Stomach (tissue), 9 donors: Measurements from ENCODE around the gene EOMES. TPM values are rescaled to one million over a fixed set of nuclear protein-coding genes. Genes with fewer than 3 reads are reported as not detected.
A peak's percentile ranks its signal among the peaks of the same experiment; 100 is the strongest.

ENCODE experiments used
- DNase-seq, 2 donors: peaks; one replicate each; pipeline versions ENCODE4 v3.0.0 to v3.0.0-alpha.2; 2013 to 2019
- H3K27ac ChIP-seq, 5 donors: fragments of 200-600 bp in 4 of 5; sonication (generic) in 4 of 5; one replicate each; pipeline ENCODE4 v1.5.1; 2013 to 2019; ENCODE audit warnings: mild to moderate bottlenecking in 1 of 5, moderate library complexity in 1 of 5
- H3K27me3 ChIP-seq, 3 donors: fragments of 200-600 bp; sonication (generic); one replicate each; pipeline ENCODE4 v1.5.1; 2017 to 2019; ENCODE audit warnings: mixed run types in 1 of 3
- H3K36me3 ChIP-seq, 4 donors: fragments of 200-600 bp; sonication (generic); 1 replicate in 3 of 4; 2 replicates in 1 of 4; pipeline ENCODE4 v1.5.1; 2016 to 2019
- H3K4me1 ChIP-seq, 4 donors: fragments of 200-600 bp; sonication (generic); one replicate each; pipeline ENCODE4 v1.5.1; 2016 to 2019
- H3K4me3 ChIP-seq, 4 donors: fragments of 200-600 bp; sonication (generic) in 3 of 4; one replicate each; pipeline ENCODE4 v1.5.1; 2016 to 2019; ENCODE audit warnings: mild to moderate bottlenecking in 1 of 4
- H3K9me3 ChIP-seq, 4 donors: fragments of 200-600 bp; sonication (generic); one replicate each; pipeline ENCODE4 v1.5.1; 2016 to 2019
- EP300 ChIP-seq: sonication (generic); formaldehyde crosslinking; IDR thresholded peaks from one replicate; pipeline ENCODE4 v1.6.1; 2017; ENCODE audit warnings: antibody characterized with exemption
- POLR2A ChIP-seq, 4 donors: fragments of 450-650 bp; IDR thresholded peaks; one replicate each; pipeline ENCODE4 v1.6.1; 2016; ENCODE audit warnings: antibody characterized with exemption in 4 of 4, control low read depth in 2 of 4, mild to moderate bottlenecking in 1 of 4, moderate library complexity in 1 of 4
- POLR2AphosphoS5 ChIP-seq, 3 donors: sonication (generic); formaldehyde crosslinking; IDR thresholded peaks; one replicate each; pipeline ENCODE4 v1.6.1; 2016; ENCODE audit warnings: antibody characterized with exemption in 3 of 3
- WGBS, 5 donors: extraction: QIAGEN DNeasy Blood & Tissue Kit in 3 of 5; methylation state at CpG; one replicate each; pipeline versions ENCODE4 v1.1.5 to v1.1.7; 2013 to 2018; 5-methylcytosine and 5-hydroxymethylcytosine counted together
- intact Hi-C: fragments of 100-400 bp; cut with DNase I; formaldehyde crosslinking; loops from one replicate; pipeline ENCODE4 v1.15.1; 2023; ENCODE audit warnings: low total_unique reads
- polyA plus RNA-seq, 3 donors: library from polyadenylated mRNA; stranded (reverse); fragments of 200-250 nt; gene quantifications; one replicate each; pipeline ENCODE4 v1.2.3, GENCODE V29; 2013
- total RNA-seq, 5 donors: library from RNA; depleted of rRNA; stranded (reverse); fragments of >200 nt; gene quantifications; one replicate each; pipeline versions ENCODE4 v1.1.0 to v1.2.3, GENCODE V29; 2014 to 2016
- TF ChIP-seq, protein P1 (sequence below), 7 experiments: fragments of 450-650 bp in 4 of 7; fragments of 200-600 bp in 3 of 7; sonication (generic) in 3 of 7; IDR thresholded peaks; one replicate each; pipeline ENCODE4 v1.5.1; 2016 to 2019; ENCODE audit warnings: antibody characterized with exemption in 7 of 7, control low read depth in 2 of 7, mild to moderate bottlenecking in 1 of 7
- donor health status: healthy with polysubstance abuse.
- donor health status: Bipolar disorder and iron deficiency.
- donor health status: healthy.

Gene EOMES
- total and polyA plus RNA-seq, 8 donors, result 0.10 to 0.58 (median 0.34) TPM; not detected in 4

DNA sequence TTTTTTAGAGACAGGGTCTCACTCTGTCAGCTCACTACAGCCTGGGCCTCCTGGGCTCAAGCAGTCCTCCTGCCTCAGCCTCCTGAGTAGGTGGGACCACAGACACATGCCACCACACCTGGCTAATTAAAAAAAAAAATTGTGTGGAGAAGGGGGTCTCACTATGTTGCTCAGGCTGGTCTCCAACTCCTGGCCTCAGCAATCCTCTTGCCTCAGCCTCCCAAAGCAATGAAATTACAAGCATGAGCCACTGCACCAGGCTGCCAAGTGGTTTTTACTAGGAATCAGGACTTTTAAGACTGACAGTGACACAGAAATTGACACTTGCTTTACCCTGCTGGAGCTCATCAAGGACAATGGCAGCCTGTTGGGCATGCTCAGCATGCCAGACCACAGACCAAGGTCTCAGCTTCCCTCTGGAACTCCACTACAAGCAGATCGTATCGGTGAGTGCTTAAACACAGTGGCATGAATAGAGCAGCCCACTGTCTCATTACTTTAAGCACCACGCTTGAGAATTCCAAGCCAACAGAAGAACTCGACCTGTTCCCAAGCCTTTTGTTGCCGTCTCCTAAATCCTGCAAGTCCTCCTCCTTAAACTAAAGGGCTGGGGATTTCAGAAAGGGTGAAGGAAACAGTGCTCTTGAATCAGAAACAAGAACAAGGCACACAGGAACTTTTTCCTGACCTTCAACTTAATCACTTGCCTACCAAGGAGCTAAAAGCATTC is 41.4 kb downstream of the EOMES start:
- no peaks in the 10 kb centered on the region for H3K36me3 ChIP-seq
- TF ChIP-seq, protein P1, sequence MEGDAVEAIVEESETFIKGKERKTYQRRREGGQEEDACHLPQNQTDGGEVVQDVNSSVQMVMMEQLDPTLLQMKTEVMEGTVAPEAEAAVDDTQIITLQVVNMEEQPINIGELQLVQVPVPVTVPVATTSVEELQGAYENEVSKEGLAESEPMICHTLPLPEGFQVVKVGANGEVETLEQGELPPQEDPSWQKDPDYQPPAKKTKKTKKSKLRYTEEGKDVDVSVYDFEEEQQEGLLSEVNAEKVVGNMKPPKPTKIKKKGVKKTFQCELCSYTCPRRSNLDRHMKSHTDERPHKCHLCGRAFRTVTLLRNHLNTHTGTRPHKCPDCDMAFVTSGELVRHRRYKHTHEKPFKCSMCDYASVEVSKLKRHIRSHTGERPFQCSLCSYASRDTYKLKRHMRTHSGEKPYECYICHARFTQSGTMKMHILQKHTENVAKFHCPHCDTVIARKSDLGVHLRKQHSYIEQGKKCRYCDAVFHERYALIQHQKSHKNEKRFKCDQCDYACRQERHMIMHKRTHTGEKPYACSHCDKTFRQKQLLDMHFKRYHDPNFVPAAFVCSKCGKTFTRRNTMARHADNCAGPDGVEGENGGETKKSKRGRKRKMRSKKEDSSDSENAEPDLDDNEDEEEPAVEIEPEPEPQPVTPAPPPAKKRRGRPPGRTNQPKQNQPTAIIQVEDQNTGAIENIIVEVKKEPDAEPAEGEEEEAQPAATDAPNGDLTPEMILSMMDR (IDR thresholded peaks at IDR 0.05), result no peak
- no peak for TF ChIP-seq EP300
- peaks cover 5 to 20% (median 9%) of the 10 kb centered on the region in 4 donors for H3K4me1 ChIP-seq
- H3K9me3 ChIP-seq, result no peaks in the 10 kb centered on the region
- peak overlapping the region in 1 of 5 donors; percentile 29 for H3K27ac ChIP-seq
- H3K27me3 ChIP-seq, result no peaks in the 10 kb centered on the region
- DNase-seq, result no peak
- H3K4me3 ChIP-seq, result no peak overlapping the region
- WGBS, 5 donors, result 54 to 69% (median 59%) methylated on average over 5 of the region's 5 CpGs
- intact Hi-C loops, result no loop called here

DNA sequence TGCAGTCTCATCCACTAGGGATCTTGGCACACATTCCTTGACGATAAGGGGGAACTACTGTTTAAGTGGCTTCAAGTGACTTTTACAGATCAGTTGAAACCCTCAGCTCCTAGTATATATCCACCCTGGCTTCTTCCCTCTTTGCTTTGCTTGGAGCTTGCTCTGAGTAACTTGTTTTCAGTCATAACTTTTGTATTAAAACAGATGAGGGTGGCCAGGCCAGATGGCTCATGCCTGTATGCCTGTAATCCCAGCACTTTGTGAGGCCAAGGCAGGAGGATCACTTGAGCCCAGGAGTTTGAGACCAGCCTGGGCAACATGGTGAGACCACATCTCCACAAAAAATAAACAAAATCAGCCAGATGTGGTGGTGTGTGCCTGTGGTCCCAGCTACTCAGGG is 42.4 kb downstream of the EOMES start:
- Histone ChIP-seq H3K27ac (no peak overlapping the region), H3K27me3 (no peaks in the 10 kb centered on the region), H3K36me3 (no peaks in the 10 kb centered on the region), H3K4me3 (no peak overlapping the region), H3K4me1 (peaks cover 5 to 20% (median 9%) of the 10 kb centered on the region in 4 donors), H3K9me3 (no peaks in the 10 kb centered on the region)
- TF ChIP-seq POLR2AphosphoS5 (IDR thresholded peaks at IDR 0.05) (no peak), EP300 (no peak), POLR2A (IDR thresholded peaks at IDR 0.05) (no peak)
- TF ChIP-seq, protein P1 (IDR thresholded peaks at IDR 0.05), result no peak
- WGBS, 5 donors, result 75 to 92% (median 90%) methylated on average over 1 of the region's 1 CpG
- intact Hi-C loops, result no loop called here
- DNase-seq, result no peak

DNA sequence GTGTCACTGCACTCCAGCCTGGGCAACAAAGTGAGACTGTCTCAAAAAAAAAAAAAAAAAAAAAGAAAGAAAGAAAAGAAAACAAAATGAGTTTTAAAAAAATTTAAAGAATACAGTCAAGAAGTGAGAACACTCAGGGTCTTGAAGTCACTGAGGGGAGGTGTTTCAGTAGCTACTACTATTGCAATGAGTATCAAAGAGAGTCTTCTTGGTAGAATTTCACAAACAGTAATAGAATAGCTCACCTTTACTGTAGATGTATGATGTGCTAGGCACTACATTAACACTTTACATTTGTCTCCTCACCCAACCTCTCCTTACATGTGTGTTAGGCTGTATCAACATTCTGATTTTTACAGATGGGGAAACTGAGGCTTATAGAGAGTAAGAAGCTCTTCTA is 43.9 kb downstream of the EOMES start:
- no peak overlapping the region for H3K4me3 ChIP-seq
- intact Hi-C loops, result no loop called here
- H3K9me3 ChIP-seq, result no peaks in the 10 kb centered on the region
- no peak overlapping the region for H3K27ac ChIP-seq
- DNase-seq, result no peak
- H3K27me3 ChIP-seq, result no peaks in the 10 kb centered on the region
- TF ChIP-seq EP300, result no peak
- TF ChIP-seq POLR2A (IDR thresholded peaks at IDR 0.05), result no peak
- TF ChIP-seq POLR2AphosphoS5 (IDR thresholded peaks at IDR 0.05), result no peak
- TF ChIP-seq, protein P1 (IDR thresholded peaks at IDR 0.05), result no peak
- H3K36me3 ChIP-seq, result no peaks in the 10 kb centered on the region
- peaks cover 5 to 20% (median 9%) of the 10 kb centered on the region in 4 donors for H3K4me1 ChIP-seq

DNA sequence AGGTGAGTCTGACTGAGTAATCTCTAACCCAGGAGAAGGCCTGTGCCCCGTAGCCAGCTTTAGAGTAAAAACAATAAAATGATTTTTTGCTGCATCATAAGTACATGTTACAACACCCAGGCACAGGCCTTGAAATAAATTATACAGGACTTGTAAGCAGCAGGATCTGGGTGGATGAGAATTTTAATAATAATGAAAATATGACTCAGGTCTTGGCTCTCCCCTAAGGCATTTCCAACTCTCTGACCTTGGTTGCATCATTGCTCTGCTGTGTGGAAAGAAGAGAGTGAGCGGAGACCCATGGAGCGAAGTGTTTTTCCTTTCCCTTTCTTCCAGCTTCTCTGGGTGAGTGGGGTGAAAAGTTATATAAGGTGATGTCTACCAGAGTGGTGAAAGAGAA is 44.6 kb downstream of the EOMES start:
- Histone ChIP-seq H3K36me3 (no peaks in the 10 kb centered on the region), H3K27ac (peak overlapping the region in 2 of 5 donors; percentile 25), H3K4me1 (peaks cover 5 to 20% (median 10%) of the 10 kb centered on the region in 4 donors), H3K27me3 (no peaks in the 10 kb centered on the region), H3K9me3 (no peaks in the 10 kb centered on the region), H3K4me3 (no peak overlapping the region)
- DNase-seq, result no peak
- intact Hi-C loops, result no loop called here
- WGBS, 5 donors, result 74 to 90% (median 79%) methylated on average over 3 of the region's 3 CpGs
- TF ChIP-seq POLR2AphosphoS5 (IDR thresholded peaks at IDR 0.05) (peak in 1 of 3 donors; percentile 60), POLR2A (IDR thresholded peaks at IDR 0.05) (no peak)

DNA sequence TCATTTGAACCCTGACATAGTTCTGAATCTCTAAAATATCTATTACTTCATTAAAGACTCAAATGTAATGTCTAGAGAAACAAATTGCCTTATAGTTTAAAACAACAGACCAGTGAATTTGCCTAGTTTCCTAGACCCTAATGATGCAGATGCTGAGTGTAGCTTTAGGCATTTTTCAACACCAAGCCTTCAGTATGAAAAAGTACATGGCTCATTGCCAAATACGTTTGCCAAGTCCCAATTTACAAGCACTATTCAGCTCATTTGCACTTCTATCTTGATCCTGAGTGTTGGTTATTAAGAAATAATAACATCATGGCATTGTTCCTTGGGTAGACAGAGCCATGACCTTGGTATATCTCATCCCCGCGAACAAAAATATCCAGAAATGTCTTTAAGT is 46.8 kb downstream of the EOMES start:
- Histone ChIP-seq H3K4me1 (peaks cover 0 to 5% (median 4%) of the 10 kb centered on the region in 4 donors), H3K27ac (no peak overlapping the region), H3K36me3 (no peaks in the 10 kb centered on the region), H3K4me3 (no peak overlapping the region), H3K27me3 (no peaks in the 10 kb centered on the region), H3K9me3 (no peaks in the 10 kb centered on the region)
- intact Hi-C loops, result no loop called here
- peak in 1 of 2 donors; percentile 34 for DNase-seq
- TF ChIP-seq POLR2A (IDR thresholded peaks at IDR 0.05) (no peak), POLR2AphosphoS5 (IDR thresholded peaks at IDR 0.05) (no peak), EP300 (no peak)
- TF ChIP-seq, protein P1 (IDR thresholded peaks at IDR 0.05), result no peak
- 35 to 66% (median 61%) methylated on average over 3 of the region's 3 CpGs for WGBS, 5 donors
